Vagina (tissue), 2 donors: ENCODE data around the gene DOCK4. TPM values are rescaled to one million over a fixed set of nuclear protein-coding genes. Genes with fewer than 3 reads are reported as not detected.

Experiments
- DNase-seq, 2 donors: peaks; one replicate each; pipeline ENCODE4 v3.0.0-alpha.2; 2017; ENCODE audit errors: extremely low spot score in 2 of 2
- H3K27ac ChIP-seq: fragments of 200-600 bp; sonication (generic); one replicate; pipeline ENCODE4 v1.5.1; 2019
- H3K27me3 ChIP-seq: fragments of 200-600 bp; sonication (generic); one replicate; pipeline ENCODE4 v1.5.1; 2019
- H3K36me3 ChIP-seq, 2 donors: fragments of 200-600 bp; sonication (generic); one replicate each; pipeline ENCODE4 v1.5.1; 2017 to 2019
- H3K4me1 ChIP-seq: fragments of 200-600 bp; sonication (generic); one replicate; pipeline ENCODE4 v1.5.1; 2019
- H3K4me3 ChIP-seq, 2 donors: fragments of 200-600 bp; sonication (generic); 1 replicate in 1 of 2; 2 replicates in 1 of 2; pipeline ENCODE4 v1.5.1; 2016 to 2019
- H3K9me3 ChIP-seq: fragments of 200-600 bp; sonication (generic); one replicate; pipeline ENCODE4 v1.5.1; 2019
- POLR2A ChIP-seq, 2 donors: fragments of 450-650 bp; IDR thresholded peaks; one replicate each; pipeline ENCODE4 v1.6.1; 2017; ENCODE audit warnings: antibody characterized with exemption in 2 of 2, mild to moderate bottlenecking in 2 of 2, moderate library complexity in 2 of 2
- POLR2AphosphoS5 ChIP-seq, 2 donors: sonication (generic); formaldehyde crosslinking; IDR thresholded peaks; one replicate each; pipeline ENCODE4 v1.9.0; 2017; ENCODE audit warnings: antibody characterized with exemption in 2 of 2, mild to moderate bottlenecking in 2 of 2, low read depth in 1 of 2; ENCODE audit not compliant: insufficient read depth in 1 of 2
- intact Hi-C: fragments of 100-400 bp; cut with DNase I; formaldehyde crosslinking; loops from one replicate; pipeline ENCODE4 v1.15.1; 2023
- total RNA-seq: library from RNA; depleted of rRNA; stranded (reverse); fragments of >200 nt; gene quantifications from one replicate; pipeline ENCODE4 v1.2.3, GENCODE V29; 2016
- TF ChIP-seq, protein P1 (sequence below), 3 experiments: fragments of 450-650 bp in 2 of 3; fragments of 200-600 bp in 1 of 3; sonication (generic) in 1 of 3; IDR thresholded peaks; one replicate each; pipeline ENCODE4 v1.5.1; 2017 to 2019; ENCODE audit warnings: antibody characterized with exemption in 3 of 3, mild to moderate bottlenecking in 2 of 3, moderate library complexity in 2 of 3

Gene DOCK4
- total RNA-seq, 1 donor from 2014 or later, result 40.3 TPM

DNA sequence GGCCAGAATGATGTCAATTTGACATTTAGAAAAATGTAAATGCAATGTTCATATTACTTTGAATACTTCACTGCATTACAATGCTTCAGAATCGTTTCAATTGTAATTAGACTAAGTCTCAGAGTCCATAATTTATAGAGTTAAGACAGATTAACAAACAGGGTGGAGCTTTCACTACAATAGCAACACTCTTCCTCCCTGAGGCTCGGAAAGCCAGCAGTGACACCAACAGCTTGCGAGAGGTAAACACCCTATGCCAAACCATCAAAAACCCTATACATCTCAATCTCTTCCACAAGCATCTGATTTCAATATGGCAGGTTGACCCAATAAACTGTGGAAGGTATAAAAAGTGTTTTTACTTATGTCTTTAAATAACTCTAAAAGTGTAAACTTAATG lies 72.2 kb downstream of the DOCK4 start:
- intact Hi-C loops, result no loop called here
- no peaks in the 10 kb centered on the region for H3K27me3 ChIP-seq
- DNase-seq, result no peak
- H3K4me1 ChIP-seq, result peaks cover 49% of the 10 kb centered on the region
- no peak overlapping the region for H3K4me3 ChIP-seq
- H3K9me3 ChIP-seq, result no peaks in the 10 kb centered on the region
- no peak for TF ChIP-seq POLR2A (IDR thresholded peaks at IDR 0.05)
- TF ChIP-seq, protein P1, sequence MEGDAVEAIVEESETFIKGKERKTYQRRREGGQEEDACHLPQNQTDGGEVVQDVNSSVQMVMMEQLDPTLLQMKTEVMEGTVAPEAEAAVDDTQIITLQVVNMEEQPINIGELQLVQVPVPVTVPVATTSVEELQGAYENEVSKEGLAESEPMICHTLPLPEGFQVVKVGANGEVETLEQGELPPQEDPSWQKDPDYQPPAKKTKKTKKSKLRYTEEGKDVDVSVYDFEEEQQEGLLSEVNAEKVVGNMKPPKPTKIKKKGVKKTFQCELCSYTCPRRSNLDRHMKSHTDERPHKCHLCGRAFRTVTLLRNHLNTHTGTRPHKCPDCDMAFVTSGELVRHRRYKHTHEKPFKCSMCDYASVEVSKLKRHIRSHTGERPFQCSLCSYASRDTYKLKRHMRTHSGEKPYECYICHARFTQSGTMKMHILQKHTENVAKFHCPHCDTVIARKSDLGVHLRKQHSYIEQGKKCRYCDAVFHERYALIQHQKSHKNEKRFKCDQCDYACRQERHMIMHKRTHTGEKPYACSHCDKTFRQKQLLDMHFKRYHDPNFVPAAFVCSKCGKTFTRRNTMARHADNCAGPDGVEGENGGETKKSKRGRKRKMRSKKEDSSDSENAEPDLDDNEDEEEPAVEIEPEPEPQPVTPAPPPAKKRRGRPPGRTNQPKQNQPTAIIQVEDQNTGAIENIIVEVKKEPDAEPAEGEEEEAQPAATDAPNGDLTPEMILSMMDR (IDR thresholded peaks at IDR 0.05), result no peak
- TF ChIP-seq POLR2AphosphoS5 (IDR thresholded peaks at IDR 0.05; ENCODE audit: insufficient read depth in 1 of 2, low read depth in 1 of 2), result no peak
- no peak overlapping the region for H3K27ac ChIP-seq
- H3K36me3 ChIP-seq, result no peaks in the 10 kb centered on the region

DNA sequence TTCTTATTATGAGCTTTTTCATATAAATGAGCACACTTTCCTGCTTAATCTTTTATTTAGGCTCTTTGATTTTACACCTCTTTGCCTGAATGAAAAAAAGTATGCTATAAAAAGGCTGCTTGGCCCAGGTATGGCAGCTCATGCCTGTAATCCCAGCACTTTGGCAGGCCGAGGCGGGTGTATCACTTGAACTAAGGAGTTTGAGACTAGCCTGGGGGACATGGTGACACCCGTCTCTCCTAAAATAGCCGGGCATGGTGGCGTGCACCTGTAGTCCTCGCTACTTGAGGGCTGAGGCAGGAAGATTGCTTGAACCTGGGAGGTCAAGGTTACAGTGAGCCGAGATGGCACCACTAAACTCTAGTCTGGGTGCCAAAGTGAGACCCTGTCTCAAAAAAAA lies 72.9 kb downstream of the DOCK4 start:
- H3K4me1 ChIP-seq, result peaks cover 47% of the 10 kb centered on the region
- no peaks in the 10 kb centered on the region for H3K9me3 ChIP-seq
- no peak overlapping the region for H3K4me3 ChIP-seq
- no peak for DNase-seq
- H3K27ac ChIP-seq, result no peak overlapping the region
- intact Hi-C loops, result no loop called here
- no peaks in the 10 kb centered on the region for H3K36me3 ChIP-seq
- TF ChIP-seq, protein P1 (IDR thresholded peaks at IDR 0.05), result no peak
- TF ChIP-seq POLR2AphosphoS5 (IDR thresholded peaks at IDR 0.05; ENCODE audit: insufficient read depth in 1 of 2, low read depth in 1 of 2), result no peak
- no peak for TF ChIP-seq POLR2A (IDR thresholded peaks at IDR 0.05)
- no peaks in the 10 kb centered on the region for H3K27me3 ChIP-seq

DNA sequence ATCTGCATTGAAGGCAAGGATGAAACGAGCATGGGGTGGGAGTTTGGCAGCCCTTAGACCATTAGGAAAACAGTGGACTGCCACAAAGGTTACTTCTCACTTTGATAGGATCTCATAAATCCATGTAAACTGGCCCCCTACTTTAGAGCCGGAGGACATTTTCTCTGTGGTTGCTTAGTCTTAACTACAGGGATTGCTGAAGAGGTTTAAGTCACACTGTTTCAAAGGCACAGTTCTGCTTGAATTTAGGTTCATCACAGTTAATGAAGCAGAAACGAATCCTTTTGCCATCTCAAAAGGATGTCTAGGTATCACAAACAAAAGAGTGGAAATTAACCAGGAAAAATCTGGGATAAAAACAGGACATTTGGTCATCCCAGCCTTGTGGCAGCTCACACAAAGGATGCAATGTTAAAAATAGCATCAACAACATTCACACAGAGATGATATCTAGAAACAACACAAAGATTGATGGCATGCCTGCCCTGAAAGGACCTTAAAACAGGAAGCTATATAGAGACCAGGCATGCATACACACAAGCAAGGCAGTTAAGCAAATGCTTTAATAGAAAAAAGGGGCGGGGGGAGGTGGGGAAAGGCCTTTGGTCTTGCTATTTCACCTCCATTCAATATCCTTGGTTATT lies 74.0 kb downstream of the DOCK4 start:
- H3K4me1 ChIP-seq, result peaks cover 35% of the 10 kb centered on the region
- intact Hi-C loops, result no loop called here

DNA sequence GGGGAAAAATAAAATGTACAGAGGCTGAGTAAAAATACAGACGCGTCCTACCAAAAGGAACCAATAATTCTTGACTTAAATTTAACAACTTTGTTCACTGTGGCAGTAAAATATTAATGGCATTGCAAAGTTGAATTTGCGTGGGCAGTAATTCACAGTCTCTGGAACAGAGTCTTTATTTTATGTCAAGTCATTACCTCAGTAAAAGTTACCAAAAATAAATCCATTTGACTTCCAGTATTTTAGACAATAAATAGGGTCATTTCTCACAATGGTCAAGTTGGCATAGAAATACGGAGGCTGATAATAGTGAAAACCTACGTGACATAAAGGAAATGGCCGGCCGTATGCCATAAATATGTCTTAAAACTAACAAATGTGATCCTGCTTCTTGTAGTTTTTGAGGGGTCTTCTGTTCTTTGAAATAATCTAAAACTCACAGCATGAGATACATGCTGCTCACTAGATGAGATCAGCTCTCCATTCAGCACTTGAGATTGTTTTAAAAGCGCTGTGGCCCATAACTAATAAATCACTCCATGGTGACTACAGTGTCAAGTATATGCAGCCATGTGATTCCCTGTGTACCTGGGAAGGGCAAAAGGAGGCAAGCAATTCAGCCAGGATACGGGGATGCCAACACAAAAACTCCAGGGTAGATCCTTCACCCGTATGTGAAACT lies 75.3 kb downstream of the DOCK4 start:
- H3K9me3 ChIP-seq, result no peaks in the 10 kb centered on the region
- no peak overlapping the region for H3K4me3 ChIP-seq
- TF ChIP-seq, protein P1 (IDR thresholded peaks at IDR 0.05), result no peak
- TF ChIP-seq POLR2A (IDR thresholded peaks at IDR 0.05) (no peak), POLR2AphosphoS5 (IDR thresholded peaks at IDR 0.05; ENCODE audit: insufficient read depth in 1 of 2, low read depth in 1 of 2) (peak in 1 of 2 donors; percentile 53)
- no peak overlapping the region for H3K27ac ChIP-seq
- DNase-seq, result no peak
- no peaks in the 10 kb centered on the region for H3K27me3 ChIP-seq
- H3K4me1 ChIP-seq, result peaks cover 24% of the 10 kb centered on the region
- H3K36me3 ChIP-seq, result no peaks in the 10 kb centered on the region
- intact Hi-C loops, result no loop called here

More for the DNA sequence above, 74.0 kb downstream of the DOCK4 start:
- no peaks in the 10 kb centered on the region for H3K9me3 ChIP-seq
- no peak for DNase-seq
- TF ChIP-seq POLR2A (IDR thresholded peaks at IDR 0.05) (no peak), POLR2AphosphoS5 (IDR thresholded peaks at IDR 0.05; ENCODE audit: insufficient read depth in 1 of 2, low read depth in 1 of 2) (no peak)
- TF ChIP-seq, protein P1 (IDR thresholded peaks at IDR 0.05), result no peak
- H3K36me3 ChIP-seq, result no peaks in the 10 kb centered on the region
- no peak overlapping the region for H3K4me3 ChIP-seq
- peak overlapping the region; percentile 10 for H3K27ac ChIP-seq
- H3K27me3 ChIP-seq, result no peaks in the 10 kb centered on the region
